WI38 (cell line): ENCODE measurements around the gene SRBD1.

ENCODE experiments used
- H3K4me3 ChIP-seq: 2 replicates; pipeline ENCODE4 v1.5.1; 2011; ENCODE audit warnings: low read depth, mild to moderate bottlenecking, control low read depth, low read length
- CTCF ChIP-seq: IDR thresholded peaks from 2 replicates; pipeline ENCODE4 v1.5.1; 2012; ENCODE audit warnings: low read depth, mild to moderate bottlenecking, control low read depth, low read length

The SRBD1 gene

GRCh38 chr2:45466053-45466452, 145.0 kb downstream of the SRBD1 start:
- TF ChIP-seq CTCF: no peak
- no peak overlapping the region for H3K4me3 ChIP-seq

- no peak for TF ChIP-seq CTCF
- H3K4me3 ChIP-seq: no peak overlapping the region
Observed at GRCh38 chr2:45460825-45461224, 150.2 kb downstream of the SRBD1 start.

GRCh38 chr2:45459860-45460259, 151.2 kb downstream of the SRBD1 start:
- no peak for TF ChIP-seq CTCF
- no peak overlapping the region for H3K4me3 ChIP-seq

- H3K4me3 ChIP-seq: no peak overlapping the region
- no peak for TF ChIP-seq CTCF
Observed at GRCh38 chr2:45458909-45459563, 152.0 kb downstream of the SRBD1 start.

GRCh38 chr2:45457211-45457945, 153.7 kb downstream of the SRBD1 start:
- no peak for TF ChIP-seq CTCF
- H3K4me3 ChIP-seq: no peak overlapping the region

- H3K4me3 ChIP-seq: no peak overlapping the region
- TF ChIP-seq CTCF: no peak
Observed at GRCh38 chr2:45452866-45453265, 158.2 kb downstream of the SRBD1 start.

- H3K4me3 ChIP-seq: no peak overlapping the region
- no peak for TF ChIP-seq CTCF
Observed at GRCh38 chr2:45450634-45451033, 160.4 kb downstream of the SRBD1 start.
